ENCODE measurements around the gene CYP39A1.

CYP39A1 gene

DNA sequence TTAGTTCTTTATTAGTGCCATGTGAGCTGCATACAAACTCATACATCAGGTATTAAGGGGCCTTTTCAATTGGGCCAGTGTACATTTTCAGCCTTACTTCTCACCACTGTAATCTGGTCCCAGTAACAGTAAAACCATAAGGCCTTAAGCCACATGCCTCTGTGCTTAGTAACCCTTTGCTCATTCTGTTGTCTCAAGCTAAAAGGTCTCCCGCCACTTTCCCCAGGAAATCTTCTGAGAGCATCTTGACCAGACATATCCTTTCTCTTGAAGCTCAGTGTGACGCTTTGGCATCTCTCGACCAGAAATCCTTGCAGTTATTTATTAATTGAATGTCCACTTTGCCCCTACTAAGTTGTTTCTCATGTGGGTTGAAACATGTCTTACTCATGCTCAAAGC lies 68.0 kb downstream of the CYP39A1 start:
- no peaks in the 10 kb centered on the region for H3K9me3 ChIP-seq (ENCODE audit: insufficient read depth, low read depth, low read length)
- H3K9me2 ChIP-seq (replicated peaks; ENCODE audit: low read depth, low read length) = no peaks in the 10 kb centered on the region
- no peaks in the 10 kb centered on the region for H3K27me3 ChIP-seq (ENCODE audit: insufficient read depth, low read length, poor library complexity, severe bottlenecking)
- no peaks in the 10 kb centered on the region for H3K79me2 ChIP-seq (ENCODE audit: insufficient read depth, low read length)
- no peaks in the 10 kb centered on the region for H3K4me1 ChIP-seq (ENCODE audit: insufficient read depth, low read length, poor library complexity, severe bottlenecking)
- no peaks in the 10 kb centered on the region for H3F3A ChIP-seq (ENCODE audit: low read depth)
- TF ChIP-seq, protein P1, sequence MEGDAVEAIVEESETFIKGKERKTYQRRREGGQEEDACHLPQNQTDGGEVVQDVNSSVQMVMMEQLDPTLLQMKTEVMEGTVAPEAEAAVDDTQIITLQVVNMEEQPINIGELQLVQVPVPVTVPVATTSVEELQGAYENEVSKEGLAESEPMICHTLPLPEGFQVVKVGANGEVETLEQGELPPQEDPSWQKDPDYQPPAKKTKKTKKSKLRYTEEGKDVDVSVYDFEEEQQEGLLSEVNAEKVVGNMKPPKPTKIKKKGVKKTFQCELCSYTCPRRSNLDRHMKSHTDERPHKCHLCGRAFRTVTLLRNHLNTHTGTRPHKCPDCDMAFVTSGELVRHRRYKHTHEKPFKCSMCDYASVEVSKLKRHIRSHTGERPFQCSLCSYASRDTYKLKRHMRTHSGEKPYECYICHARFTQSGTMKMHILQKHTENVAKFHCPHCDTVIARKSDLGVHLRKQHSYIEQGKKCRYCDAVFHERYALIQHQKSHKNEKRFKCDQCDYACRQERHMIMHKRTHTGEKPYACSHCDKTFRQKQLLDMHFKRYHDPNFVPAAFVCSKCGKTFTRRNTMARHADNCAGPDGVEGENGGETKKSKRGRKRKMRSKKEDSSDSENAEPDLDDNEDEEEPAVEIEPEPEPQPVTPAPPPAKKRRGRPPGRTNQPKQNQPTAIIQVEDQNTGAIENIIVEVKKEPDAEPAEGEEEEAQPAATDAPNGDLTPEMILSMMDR (conservative IDR thresholded peaks at IDR 0.05; ENCODE audit: low read length) = no peak
- no peak for TF ChIP-seq EZH2phosphoT487 (IDR thresholded peaks at IDR 0.05; ENCODE audit: borderline replicate concordance)
- H4K20me1 ChIP-seq (ENCODE audit: insufficient read depth, low read length, poor library complexity, severe bottlenecking) = no peaks in the 10 kb centered on the region
- no peak overlapping the region for H3K4me2 ChIP-seq (ENCODE audit: low read depth, low read length, poor library complexity, severe bottlenecking)
- no peaks in the 10 kb centered on the region for H3K36me3 ChIP-seq (ENCODE audit: insufficient read depth, low read length)
- H3K9ac ChIP-seq (ENCODE audit: low read depth, low read length, poor library complexity, severe bottlenecking) = no peak overlapping the region
- no peak overlapping the region for H2AFZ ChIP-seq (ENCODE audit: low read length)
- no peak overlapping the region for H3K4me3 ChIP-seq (ENCODE audit: low read length, poor library complexity, severe bottlenecking)

DNA sequence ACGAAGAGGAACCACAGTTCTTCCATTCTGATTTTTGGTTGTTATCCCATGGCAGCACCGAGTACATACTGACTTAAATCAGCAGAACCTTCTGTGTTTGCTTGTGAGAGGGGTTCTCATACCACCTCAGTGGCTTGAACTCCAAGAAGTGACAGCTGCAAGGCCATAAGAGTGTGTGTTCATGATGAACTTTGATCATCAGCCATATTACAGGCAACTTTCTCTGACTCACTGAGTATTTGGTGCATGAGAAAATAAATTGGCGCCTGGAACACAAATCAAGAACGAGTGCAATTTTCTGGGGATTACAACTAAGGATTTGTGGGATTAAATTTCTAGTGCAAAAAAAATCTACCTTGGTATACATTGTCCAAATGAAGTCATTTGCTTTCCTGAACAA lies 68.9 kb downstream of the CYP39A1 start:
- no peak overlapping the region for H3K4me2 ChIP-seq (ENCODE audit: low read depth, low read length, poor library complexity, severe bottlenecking)
- H2AFZ ChIP-seq (ENCODE audit: low read length) = no peak overlapping the region
- no peaks in the 10 kb centered on the region for H3K9me3 ChIP-seq (ENCODE audit: insufficient read depth, low read depth, low read length)
- H3K9me2 ChIP-seq (replicated peaks; ENCODE audit: low read depth, low read length) = no peaks in the 10 kb centered on the region
- H3F3A ChIP-seq (ENCODE audit: low read depth) = no peaks in the 10 kb centered on the region
- no peaks in the 10 kb centered on the region for H3K79me2 ChIP-seq (ENCODE audit: insufficient read depth, low read length)
- H3K36me3 ChIP-seq (ENCODE audit: insufficient read depth, low read length) = no peaks in the 10 kb centered on the region
- TF ChIP-seq EZH2phosphoT487 (IDR thresholded peaks at IDR 0.05; ENCODE audit: borderline replicate concordance) = no peak
- TF ChIP-seq, protein P1 (conservative IDR thresholded peaks at IDR 0.05; ENCODE audit: low read length) = no peak
- no peak overlapping the region for H3K4me3 ChIP-seq (ENCODE audit: low read length, poor library complexity, severe bottlenecking)
- no peaks in the 10 kb centered on the region for H3K4me1 ChIP-seq (ENCODE audit: insufficient read depth, low read length, poor library complexity, severe bottlenecking)
- H3K9ac ChIP-seq (ENCODE audit: low read depth, low read length, poor library complexity, severe bottlenecking) = no peak overlapping the region
- H3K27me3 ChIP-seq (ENCODE audit: insufficient read depth, low read length, poor library complexity, severe bottlenecking) = no peaks in the 10 kb centered on the region
- no peaks in the 10 kb centered on the region for H4K20me1 ChIP-seq (ENCODE audit: insufficient read depth, low read length, poor library complexity, severe bottlenecking)

DNA sequence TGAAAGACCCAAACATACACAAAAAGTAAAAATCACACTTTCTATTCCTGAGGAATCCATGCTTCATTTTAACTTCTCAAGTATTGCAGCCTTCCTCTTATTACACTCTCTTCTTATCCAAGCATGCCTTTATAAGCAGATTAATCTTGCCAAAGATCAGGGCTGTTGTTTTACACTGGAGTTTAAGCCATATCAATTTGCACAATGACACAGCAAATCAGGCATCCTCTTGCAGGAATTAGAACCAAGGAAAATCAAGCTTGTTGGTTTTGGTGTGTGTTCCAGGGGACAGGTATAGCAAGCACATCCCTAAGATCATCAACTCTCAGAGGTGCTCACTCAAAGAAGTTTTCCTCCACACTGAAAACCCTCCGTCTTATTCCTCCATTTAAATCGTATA lies 69.5 kb downstream of the CYP39A1 start:
- Histone ChIP-seq H3K79me2 (ENCODE audit: insufficient read depth, low read length) (no peaks in the 10 kb centered on the region), H3F3A (ENCODE audit: low read depth) (no peaks in the 10 kb centered on the region), H4K20me1 (ENCODE audit: insufficient read depth, low read length, poor library complexity, severe bottlenecking) (no peaks in the 10 kb centered on the region), H3K9ac (ENCODE audit: low read depth, low read length, poor library complexity, severe bottlenecking) (no peak overlapping the region), H2AFZ (ENCODE audit: low read length) (no peak overlapping the region), H3K9me3 (ENCODE audit: insufficient read depth, low read depth, low read length) (no peaks in the 10 kb centered on the region), H3K4me2 (ENCODE audit: low read depth, low read length, poor library complexity, severe bottlenecking) (no peak overlapping the region), H3K4me1 (ENCODE audit: insufficient read depth, low read length, poor library complexity, severe bottlenecking) (no peaks in the 10 kb centered on the region), H3K36me3 (ENCODE audit: insufficient read depth, low read length) (no peaks in the 10 kb centered on the region), H3K9me2 (replicated peaks; ENCODE audit: low read depth, low read length) (no peaks in the 10 kb centered on the region), H3K4me3 (ENCODE audit: low read length, poor library complexity, severe bottlenecking) (no peak overlapping the region), H3K27me3 (ENCODE audit: insufficient read depth, low read length, poor library complexity, severe bottlenecking) (no peaks in the 10 kb centered on the region)
- TF ChIP-seq, protein P1 (conservative IDR thresholded peaks at IDR 0.05; ENCODE audit: low read length) = no peak
- TF ChIP-seq EZH2phosphoT487 (IDR thresholded peaks at IDR 0.05; ENCODE audit: borderline replicate concordance) = no peak
